ENCODE results near the gene ABCB4. TPM values are rescaled to one million over a fixed set of nuclear protein-coding genes. Genes with fewer than 3 reads are reported as not detected.

ABCB4 gene
- polyA plus RNA-seq, 1 donor = 1.0 TPM

DNA sequence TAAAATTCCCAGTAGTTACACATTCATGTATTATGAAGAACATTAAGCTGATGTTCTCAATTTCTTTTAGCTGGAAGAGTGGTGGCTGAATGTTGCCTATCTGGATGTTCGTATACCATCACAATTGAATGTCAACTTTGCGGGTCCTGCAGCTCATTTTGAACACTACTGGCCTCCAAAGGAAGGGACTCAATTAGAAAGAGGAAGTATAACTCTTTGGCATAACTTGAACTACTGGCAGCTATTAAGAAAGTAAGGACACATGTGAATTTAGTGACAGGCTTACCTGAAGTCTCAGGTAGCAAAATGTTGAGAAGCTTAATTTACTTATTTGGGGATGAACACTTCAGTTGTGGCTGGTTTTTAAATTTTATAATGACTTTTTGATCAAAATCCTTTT, 114.2 kb downstream of the ABCB4 start:
- no CpG with 5 or more reads among the region's 2 CpGs for WGBS (ENCODE audit: insufficient coverage, low lambda C conversion rate)
- Histone ChIP-seq H3K9me3 (ENCODE audit: control insufficient read depth, low read depth, low read length) (no peaks in the 10 kb centered on the region), H3K27ac (ENCODE audit: low read length) (no peak overlapping the region), H3K4me1 (ENCODE audit: control insufficient read depth, insufficient read depth, low read length) (no peaks in the 10 kb centered on the region), H3K36me3 (ENCODE audit: control insufficient read depth, insufficient read depth, low read length) (peaks cover 40% of the 10 kb centered on the region), H3K27me3 (ENCODE audit: control insufficient read depth, insufficient read depth, low read length) (no peaks in the 10 kb centered on the region), H3K4me3 (ENCODE audit: low read length) (no peak overlapping the region)
- DNase-seq = no peak

DNA sequence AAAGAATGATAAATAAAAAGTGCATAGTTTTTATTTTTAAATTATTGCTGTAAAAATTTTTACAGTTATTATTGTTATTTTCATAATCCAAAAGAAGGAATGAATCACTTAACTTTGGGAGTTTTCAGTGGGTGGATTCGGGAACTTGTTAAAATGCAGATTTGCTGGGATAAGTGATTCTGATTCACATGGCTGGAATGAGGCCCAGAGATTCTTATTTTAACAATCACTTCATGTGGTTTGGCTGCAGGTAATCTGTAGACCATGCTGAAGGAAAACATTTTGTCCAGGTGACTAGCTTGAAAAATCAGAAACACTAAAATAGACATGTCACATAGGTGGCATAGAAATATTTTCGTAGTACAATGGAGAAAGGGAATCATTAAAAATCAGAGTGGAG, 116.1 kb downstream of the ABCB4 start:
- 70% methylated on average over 1 of the region's 2 CpGs for WGBS (ENCODE audit: insufficient coverage, low lambda C conversion rate)

DNA sequence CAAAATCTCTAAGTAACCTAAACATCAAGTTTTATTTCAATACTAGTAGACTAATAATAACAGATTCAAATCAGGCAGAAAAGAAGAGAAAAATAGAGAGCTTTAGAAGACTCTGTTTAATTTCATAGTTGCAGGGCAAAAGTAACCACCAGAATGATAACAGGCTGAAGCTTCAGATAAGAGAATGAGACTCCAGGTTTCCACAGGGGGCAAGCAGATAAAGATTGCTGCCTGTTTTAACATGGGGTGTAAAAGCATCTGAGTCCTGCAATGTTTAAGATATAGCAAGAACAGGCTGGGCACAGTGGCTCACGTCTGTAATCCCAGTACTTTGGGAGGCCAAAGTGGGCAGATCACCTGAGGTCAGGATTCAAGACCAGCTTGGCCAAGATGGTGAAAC, 119.0 kb downstream of the ABCB4 start:
- Histone ChIP-seq H3K27me3 (ENCODE audit: control insufficient read depth, insufficient read depth, low read length) (no peaks in the 10 kb centered on the region), H3K4me3 (ENCODE audit: low read length) (no peak overlapping the region), H3K9me3 (ENCODE audit: control insufficient read depth, low read depth, low read length) (peaks cover 8% of the 10 kb centered on the region), H3K4me1 (ENCODE audit: control insufficient read depth, insufficient read depth, low read length) (no peaks in the 10 kb centered on the region), H3K36me3 (ENCODE audit: control insufficient read depth, insufficient read depth, low read length) (peaks cover 45% of the 10 kb centered on the region), H3K27ac (ENCODE audit: low read length) (no peak overlapping the region)
- DNase-seq = no peak
- WGBS (ENCODE audit: insufficient coverage, low lambda C conversion rate) = no CpG with 5 or more reads among the region's 1 CpG

More for the DNA sequence above, 116.1 kb downstream of the ABCB4 start:
- peaks cover 39% of the 10 kb centered on the region for H3K36me3 ChIP-seq (ENCODE audit: control insufficient read depth, insufficient read depth, low read length)
- no peak overlapping the region for H3K4me3 ChIP-seq (ENCODE audit: low read length)
- H3K9me3 ChIP-seq (ENCODE audit: control insufficient read depth, low read depth, low read length) = peaks cover 5% of the 10 kb centered on the region
- DNase-seq = no peak
- H3K27ac ChIP-seq (ENCODE audit: low read length) = no peak overlapping the region
- H3K27me3 ChIP-seq (ENCODE audit: control insufficient read depth, insufficient read depth, low read length) = no peaks in the 10 kb centered on the region
- H3K4me1 ChIP-seq (ENCODE audit: control insufficient read depth, insufficient read depth, low read length) = no peaks in the 10 kb centered on the region

DNA sequence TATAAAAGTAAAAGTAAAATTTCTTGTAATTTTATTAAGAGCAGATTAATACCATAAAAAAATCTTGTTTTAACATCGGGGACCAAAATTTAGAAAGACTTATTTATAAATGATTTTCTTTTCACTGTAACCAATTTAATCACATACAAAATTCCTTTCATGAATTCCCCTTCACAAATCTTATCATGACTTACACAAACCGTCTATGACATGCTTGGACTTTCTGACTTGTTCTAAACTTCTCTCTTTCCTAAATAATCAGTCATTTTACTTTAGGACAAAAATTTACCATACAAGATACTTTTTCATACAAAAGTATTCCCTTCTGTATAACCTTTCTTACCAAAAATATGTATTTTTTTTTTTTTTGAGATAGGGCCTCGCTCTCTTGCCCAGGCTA, 120.7 kb downstream of the ABCB4 start:
- WGBS (ENCODE audit: insufficient coverage, low lambda C conversion rate) = 100% methylated on average over 1 of the region's 3 CpGs
- Histone ChIP-seq H3K36me3 (ENCODE audit: control insufficient read depth, insufficient read depth, low read length) (peaks cover 57% of the 10 kb centered on the region), H3K4me1 (ENCODE audit: control insufficient read depth, insufficient read depth, low read length) (no peaks in the 10 kb centered on the region)

More for the DNA sequence above, 120.7 kb downstream of the ABCB4 start:
- DNase-seq = no peak
- Histone ChIP-seq H3K27me3 (ENCODE audit: control insufficient read depth, insufficient read depth, low read length) (no peaks in the 10 kb centered on the region), H3K27ac (ENCODE audit: low read length) (no peak overlapping the region), H3K4me3 (ENCODE audit: low read length) (no peak overlapping the region), H3K9me3 (ENCODE audit: control insufficient read depth, low read depth, low read length) (peaks cover 8% of the 10 kb centered on the region)

Other genes starting within 250 kb of the ABCB4 start
- 64.1 TPM for gene CROT, start 130.0 kb downstream of the ABCB4 start, polyA plus RNA-seq
- gene ABCB1, start 125.2 kb upstream of the ABCB4 start, polyA plus RNA-seq = 7.0 TPM
- 1.7 TPM for gene RUNDC3B, start 152.7 kb upstream of the ABCB4 start, polyA plus RNA-seq